Measurements from ENCODE around the gene CKAP2.
A peak's percentile ranks its signal among the peaks of the same experiment; 100 is the strongest.
"Not testable (repeated sequence)": the region's sequence is repeated elsewhere in the genome, so short reads cannot be mapped to it uniquely, and the experiment has no call there.

Gene CKAP2

DNA sequence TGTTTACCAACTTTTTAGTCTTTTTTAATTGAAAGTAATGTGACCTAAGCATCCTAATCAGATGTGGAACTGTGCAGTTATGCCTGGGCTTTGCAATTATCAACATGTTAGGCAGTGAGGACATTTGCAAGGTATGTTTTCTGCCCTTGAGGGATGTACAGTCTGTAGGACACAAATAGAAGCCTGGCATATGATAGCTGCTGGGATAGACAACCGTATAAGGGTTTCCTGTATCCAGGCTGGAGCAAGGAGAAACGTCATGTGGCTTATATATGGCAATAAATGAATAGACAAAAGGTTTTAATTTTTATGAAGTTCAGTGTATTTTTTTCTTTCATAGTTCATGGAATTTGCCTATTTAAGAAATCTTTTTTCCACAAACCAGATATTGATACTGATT lies 2.8 kb upstream of the CKAP2 start:
- no peak for DNase-seq (ENCODE audit: low spot score)

DNA sequence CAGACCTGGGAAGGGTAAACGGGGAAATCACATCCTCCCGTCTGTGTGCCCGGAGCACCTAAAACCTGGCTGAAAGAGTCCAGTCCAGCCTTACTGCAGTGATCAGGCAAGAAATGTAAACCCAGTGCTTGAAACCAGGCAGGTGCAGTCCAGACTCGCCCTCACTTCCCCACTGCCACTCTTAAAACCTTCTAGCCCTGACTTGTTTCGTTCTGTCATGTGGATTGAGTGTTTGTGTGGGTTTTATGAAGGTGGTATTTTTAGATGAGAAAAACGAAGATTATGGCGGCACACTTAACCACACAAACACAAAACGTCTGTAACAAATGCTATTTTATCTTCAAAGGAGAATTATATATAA lies 839 bp upstream of the CKAP2 start:
- DNase-seq (ENCODE audit: low spot score) = peak; percentile 51

DNA sequence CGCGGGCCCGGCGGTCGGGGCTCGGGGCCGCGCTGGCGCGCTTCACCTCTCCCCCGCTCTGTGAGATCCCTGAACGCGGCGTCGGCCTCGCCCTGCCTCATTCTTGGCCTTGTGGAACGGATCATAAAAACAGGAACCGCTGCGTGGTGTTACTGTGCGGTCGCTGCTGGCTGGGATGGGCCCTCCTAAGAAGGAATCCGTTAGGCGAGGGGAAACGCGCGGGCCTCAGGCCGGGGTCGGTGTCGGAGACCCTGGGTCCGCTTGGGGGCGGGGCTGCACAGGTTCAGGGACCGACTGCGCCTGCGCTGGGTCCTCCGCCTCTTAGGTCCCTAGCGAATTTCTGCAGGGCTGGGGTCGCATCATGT lies 381 bp downstream of the CKAP2 start:
- DNase-seq (ENCODE audit: low spot score) = peak; percentile 70

DNA sequence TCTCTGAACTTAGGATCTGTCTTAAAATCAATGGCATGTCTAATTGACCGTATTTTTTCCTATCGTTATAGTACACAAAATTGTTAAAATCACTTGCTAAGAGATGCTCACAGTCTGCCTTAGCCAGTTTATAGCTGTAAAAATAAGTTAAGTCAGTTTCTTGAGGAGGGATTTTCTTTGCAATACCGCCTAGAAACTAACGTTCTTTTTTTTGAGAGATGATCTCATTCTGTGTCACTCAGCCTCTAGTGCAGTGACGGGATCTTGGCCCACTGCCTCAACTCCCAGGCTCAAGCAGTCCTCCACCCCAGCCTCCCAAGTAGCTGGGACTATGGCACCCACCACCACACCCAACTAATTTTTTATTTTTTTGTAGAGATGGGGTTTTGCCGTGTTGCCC lies 4.4 kb downstream of the CKAP2 start:
- peak; percentile 87 for DNase-seq (ENCODE audit: low spot score)

DNA sequence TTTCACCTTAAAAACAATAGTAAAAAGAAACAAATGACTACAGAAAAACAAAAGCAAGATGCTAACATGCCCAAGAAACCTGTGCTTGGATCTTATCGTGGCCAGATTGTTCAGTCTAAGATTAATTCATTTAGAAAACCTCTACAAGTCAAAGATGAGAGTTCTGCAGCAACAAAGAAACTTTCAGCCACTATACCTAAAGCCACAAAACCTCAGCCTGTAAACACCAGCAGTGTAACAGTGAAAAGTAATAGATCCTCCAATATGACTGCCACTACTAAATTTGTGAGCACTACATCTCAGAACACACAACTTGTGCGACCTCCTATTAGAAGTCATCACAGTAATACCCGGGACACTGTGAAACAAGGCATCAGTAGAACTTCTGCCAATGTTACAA lies 6.0 kb downstream of the CKAP2 start:
- no peak for DNase-seq (ENCODE audit: low spot score)

DNA sequence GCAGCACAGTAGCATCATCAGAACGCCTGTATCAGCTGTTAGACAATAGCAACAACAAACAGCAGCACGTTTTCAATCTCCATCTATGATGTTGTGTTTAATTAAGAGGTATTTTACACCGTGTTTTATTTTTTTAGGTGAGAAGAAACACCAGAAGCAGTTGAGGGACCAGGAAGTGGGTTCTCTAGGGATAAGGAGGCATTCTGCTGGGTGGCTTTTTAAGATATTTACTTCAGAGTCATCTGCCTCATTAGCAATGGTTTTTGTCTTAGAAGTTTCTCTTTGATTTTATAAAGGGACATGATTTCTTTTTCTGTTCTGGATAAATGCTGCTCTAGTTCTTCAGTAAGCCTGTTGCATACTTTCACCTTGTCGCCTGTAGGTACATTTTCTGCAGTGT lies 8.2 kb downstream of the CKAP2 start:
- DNase-seq (ENCODE audit: low spot score) = no peak

DNA sequence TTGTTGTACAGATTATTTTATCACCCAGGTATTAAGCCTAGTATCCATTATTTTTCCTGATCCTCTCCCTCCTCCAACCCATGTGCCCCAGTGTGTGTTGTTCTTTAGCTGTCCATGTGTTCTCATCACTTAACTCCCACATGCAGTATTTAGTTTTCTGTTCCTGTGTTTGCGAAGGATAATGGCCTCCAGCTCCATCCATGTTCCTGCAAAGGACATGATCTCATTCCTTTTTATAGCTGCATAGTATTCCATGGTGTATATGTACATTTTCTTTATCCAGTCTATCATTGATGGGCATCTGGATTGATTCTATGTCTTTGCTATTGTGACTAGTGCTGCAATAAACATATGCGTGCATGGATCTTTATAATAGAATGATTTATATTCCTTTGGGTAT lies 13.2 kb downstream of the CKAP2 start:
- DNase-seq (ENCODE audit: low spot score) = not testable (repeated sequence)

DNA sequence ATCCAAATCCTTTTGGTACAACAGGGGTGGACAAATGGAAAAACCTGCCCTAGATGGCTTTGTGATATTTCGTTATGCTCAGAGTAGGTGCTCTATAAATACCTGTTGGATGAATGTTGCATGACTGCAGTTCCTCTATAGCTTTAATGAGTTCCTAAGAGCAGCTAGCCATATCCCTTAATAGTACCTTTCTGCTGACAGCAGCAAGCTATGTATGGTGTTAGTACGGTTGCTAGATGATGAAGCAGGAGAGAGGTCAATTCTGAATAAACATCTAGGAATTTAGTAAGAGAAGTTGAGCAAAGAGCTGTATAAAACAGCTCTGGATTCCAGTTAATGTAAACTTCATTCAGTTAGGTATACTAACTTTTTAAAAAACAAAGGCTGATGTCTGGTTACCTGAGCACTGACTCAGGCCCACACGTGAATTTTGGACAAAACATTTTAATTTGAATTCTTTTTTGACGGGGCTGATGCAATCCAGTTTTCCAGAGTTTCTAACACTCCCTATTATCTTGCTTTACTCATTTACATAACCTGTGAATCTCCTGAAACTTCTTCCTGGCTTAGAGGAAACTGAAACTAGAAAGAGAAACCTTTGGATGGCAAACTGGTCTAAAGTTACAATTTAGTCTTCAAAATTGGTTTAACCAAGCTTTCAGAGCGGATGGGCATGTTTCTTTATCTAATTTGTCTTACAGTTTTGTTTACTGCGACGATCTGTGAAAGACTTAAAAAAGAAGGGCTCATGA lies 25.6 kb downstream of the CKAP2 start:
- not testable (repeated sequence) for DNase-seq (ENCODE audit: low spot score)

DNA sequence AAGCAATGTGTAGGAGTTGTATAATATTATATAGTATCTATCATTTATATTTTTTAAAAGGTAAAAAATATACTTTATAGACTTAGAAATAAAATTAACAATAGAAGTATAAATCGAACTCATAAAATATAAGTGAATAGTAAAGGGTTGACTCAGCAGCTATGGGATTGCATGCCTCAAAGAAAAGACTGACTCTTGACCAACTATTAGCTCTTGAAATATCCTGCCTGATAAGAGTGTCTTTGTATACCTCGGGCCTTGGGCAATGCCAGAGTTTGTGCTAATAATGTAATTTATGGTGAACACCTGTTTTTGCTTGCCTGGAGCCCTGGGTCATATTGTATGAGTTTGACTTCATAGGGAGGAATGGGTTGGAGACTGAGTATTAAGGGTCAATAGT lies 31.8 kb downstream of the CKAP2 start:
- not testable (repeated sequence) for DNase-seq (ENCODE audit: low spot score)

DNA sequence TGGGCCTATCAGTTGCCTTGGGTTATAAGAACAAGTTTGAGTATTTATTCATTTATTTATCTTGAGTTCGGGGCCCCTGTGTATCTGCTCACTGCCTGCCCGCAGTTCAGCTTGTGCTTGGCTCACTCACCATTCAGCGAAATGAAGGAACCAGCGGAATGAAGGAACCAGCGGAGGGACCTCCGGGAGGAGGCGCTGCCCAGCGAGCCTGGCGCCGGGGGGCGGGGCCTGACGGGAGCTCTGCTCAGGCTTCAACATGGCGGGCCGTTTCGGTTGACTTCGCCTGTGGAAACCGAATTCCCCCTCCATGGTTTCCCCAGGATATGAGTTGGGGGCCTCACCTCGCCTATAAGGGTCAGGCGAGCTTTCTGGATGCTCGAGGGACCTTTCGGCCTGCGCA lies 33.5 kb downstream of the CKAP2 start:
- not testable (repeated sequence) for DNase-seq (ENCODE audit: low spot score)

DNA sequence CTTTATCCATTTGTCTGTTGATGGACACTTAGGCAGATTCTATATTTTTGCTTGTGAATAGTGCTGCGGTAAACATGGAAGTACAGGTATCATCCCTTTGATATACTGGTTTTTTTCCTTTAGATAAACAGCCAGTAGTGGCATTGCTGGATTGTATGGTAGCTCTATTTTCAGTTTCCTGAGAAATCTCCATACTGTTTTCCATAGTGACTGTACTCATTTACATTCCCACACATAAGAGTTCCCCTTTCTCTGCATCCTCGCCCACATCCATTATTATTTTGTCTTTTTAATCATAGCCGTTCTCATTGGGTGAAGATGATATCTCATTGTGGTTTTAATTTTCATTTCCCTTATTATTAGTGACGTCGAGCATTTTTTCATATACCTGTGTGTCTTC lies 35.7 kb downstream of the CKAP2 start:
- not testable (repeated sequence) for DNase-seq (ENCODE audit: low spot score)

DNA sequence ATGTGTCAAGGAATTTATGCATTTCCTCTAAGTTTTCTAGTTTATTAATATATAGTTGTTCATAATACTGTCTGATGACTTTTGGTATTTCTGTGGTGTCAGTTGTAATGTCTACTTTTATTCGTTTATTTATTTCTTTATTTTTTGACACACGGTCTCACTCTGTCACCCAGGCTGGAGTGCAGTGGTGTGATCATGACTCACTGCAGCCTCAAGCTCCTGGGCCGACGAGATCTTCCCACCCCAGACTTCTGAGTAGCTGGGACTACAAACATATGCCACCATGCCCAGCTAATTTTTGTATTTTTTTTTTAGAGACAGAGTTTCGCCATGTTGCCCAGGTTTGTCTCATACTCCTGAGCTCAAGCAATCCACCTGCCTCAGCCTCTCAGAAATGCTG lies 39.0 kb downstream of the CKAP2 start:
- DNase-seq (ENCODE audit: low spot score) = not testable (repeated sequence)

DNA sequence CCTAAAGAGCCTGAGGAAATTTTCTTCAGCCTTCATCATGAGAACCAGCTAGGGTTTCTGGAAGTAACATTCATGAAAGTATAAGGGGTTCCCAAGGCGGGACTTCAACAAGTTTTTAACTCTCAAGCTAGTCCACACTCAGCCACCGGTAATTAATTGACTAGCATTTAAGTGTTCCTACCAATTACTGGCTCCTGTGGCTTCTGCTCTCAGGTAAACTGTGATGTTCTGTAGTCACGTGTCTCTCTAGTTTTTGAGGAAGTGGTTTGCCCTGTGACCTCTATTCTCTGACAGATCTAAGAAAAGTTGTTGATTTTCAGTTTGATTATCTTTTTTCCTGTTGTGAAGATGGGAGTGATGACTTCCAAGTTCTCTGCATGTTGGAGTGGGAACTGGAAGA lies 42.7 kb downstream of the CKAP2 start:
- not testable (repeated sequence) for DNase-seq (ENCODE audit: low spot score)

DNA sequence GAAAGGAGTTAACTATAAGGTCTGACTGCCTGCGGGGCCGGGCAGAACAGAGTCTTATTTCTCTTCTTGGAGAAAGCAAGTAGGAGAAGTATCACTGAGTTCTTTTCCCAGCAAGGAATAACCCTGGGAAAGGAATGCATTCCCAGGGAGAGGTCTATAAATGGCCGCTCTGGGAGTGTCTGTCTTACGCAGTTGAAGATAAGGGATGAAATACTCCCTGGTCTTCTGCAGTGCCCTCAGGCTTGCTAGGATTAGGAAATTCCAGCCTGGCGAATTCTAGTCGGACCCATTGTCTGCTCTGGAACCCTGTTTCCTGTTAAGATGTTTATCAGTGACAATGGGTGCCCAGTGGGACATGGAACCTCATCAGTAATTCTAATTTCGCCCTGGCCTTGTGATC lies 47.0 kb downstream of the CKAP2 start:
- not testable (repeated sequence) for DNase-seq (ENCODE audit: low spot score)

DNA sequence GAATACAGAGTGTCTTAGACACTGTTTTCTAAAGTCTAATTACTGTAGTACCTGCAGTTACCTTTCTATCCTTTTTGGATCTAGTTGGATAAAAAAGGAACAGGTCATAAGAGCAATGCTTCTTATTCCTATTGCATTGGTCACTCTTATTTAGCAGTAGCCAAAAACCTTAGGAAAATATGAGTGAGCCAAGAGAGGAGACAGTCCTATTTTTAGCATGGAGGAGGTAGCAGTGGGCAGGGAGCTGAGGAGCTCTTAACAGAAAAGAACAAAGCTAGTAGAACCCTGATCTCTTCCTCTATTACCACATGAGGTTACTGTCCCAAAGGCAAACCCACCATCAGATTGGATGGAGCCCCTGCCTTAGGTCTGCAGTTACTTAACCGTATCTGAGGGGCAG lies 50.6 kb downstream of the CKAP2 start:
- not testable (repeated sequence) for DNase-seq (ENCODE audit: low spot score)

DNA sequence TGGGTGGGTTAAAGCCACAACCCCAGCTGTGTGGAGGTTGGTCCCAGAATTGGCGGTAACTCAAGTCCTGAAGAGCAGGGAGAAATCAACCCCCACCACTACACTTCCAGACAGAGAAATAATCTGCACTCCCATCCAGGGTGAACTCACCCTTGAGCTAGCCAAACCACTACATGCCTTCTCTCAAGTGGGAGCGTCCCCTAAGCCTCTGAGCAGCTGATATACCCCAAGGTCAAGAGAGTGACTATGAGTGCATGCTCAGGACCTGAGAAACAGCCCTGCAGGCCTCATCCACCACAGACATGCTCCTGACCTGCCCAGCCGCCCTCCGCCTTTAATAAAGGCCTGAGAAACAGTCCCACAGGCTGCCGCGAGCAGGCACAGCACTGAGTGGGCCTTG lies 54.3 kb downstream of the CKAP2 start:
- DNase-seq (ENCODE audit: low spot score) = not testable (repeated sequence)

DNA sequence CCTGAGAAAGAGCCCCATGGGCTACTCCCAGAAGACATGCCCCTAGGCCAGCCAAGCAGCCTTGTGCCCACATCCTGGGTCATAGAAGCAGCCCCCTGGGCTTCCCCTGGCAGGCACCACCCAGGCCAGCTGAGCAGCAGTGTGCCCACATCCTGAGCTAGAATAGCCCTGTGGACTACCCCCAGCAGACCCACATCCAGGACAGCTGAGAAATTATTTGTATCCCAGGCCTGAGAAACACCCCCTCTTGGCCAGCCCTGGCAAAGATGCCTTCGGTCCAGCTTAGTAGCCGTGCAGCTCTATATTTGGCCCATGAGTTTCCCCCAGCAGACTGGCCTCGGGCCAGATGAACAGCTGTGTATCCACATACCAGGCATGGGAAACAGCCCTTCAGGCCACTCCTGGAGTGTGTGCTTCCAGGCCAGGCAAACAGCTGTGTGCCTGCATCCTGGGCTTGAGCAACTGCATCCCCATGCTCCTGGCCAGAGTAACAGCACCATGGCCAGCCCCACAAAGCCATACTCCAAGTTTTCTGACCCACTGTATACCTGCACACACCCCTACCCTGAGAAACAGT lies 55.0 kb downstream of the CKAP2 start:
- DNase-seq (ENCODE audit: low spot score) = not testable (repeated sequence)

DNA sequence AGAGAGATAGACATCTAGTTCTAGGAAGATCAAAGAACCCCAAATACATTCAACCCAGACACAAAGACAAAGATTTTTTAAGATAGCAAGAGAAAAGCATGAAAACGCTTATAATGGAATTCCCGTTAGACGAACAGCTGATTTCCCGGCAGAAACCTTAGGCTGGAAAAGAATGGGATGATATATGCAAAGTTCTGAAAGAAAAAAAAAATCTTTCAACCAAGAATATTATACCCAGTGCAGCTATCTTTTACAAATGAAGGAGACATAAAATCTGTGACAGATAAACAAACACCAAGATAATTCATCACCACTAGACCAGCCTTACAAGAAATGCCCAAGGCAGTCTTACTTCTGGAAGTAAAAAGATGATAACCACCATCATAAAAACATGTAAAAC lies 56.3 kb downstream of the CKAP2 start:
- not testable (repeated sequence) for DNase-seq (ENCODE audit: low spot score)

DNA sequence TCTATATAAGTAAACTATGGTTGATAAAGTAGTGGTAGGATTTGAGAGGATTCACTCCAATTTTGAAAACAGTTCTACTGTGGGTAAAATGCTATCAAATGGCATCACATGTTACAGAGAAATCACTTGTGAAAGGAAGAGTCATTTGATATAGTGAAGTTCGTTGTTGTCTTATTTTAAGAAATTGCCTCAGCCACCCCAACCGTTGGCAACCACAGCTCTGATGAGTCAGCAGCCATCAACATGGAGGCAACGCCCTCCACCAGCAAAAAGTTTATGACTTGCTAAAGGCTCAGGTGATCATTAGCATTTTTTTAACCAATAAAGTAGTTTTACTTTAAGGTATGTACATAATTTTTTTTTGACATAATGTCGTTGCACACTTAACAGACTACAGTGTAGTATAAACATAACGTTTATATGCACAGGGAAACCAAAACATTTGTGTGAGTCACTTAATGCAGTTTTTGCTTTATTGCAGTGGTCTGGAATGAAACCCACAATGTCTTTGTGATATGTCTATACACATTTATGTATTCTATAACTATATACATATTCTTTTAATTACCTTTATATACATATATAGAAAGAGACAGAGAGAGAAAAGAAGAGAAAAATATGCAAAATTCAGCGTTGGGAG lies 58.8 kb downstream of the CKAP2 start:
- peak; percentile 32 for DNase-seq (ENCODE audit: low spot score)

DNA sequence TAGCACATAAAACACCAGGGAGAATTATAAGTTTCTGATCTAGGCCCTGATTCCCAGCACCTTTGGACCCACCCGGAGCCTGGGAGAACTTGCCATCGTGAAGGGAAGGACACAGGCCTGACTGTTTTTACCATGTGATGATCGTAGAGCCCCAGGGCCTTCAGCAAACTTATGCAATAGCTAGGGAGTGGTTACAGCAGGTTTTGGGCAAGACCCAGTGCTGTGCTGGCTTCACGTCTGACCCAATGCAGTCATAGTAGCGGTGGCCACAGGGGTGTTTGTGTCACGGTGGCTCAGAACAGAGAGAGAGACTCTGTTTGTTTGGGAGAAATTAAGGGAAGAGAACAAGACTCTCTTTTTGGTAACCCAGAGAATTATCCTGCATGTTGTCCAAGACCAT lies 68.0 kb downstream of the CKAP2 start:
- DNase-seq (ENCODE audit: low spot score) = not testable (repeated sequence)

Measured in RKO (cell line).